ENCODE results near the gene TREML2. TPM values are rescaled to one million over a fixed set of nuclear protein-coding genes. Genes with fewer than 3 reads are reported as not detected.

The TREML2 gene
- total RNA-seq, 3 donors from 2014 or later (not counting 1 experiment from before 2014, with no cell fraction given), result 0.75 to 3.0 (median 1.0) TPM

DNA sequence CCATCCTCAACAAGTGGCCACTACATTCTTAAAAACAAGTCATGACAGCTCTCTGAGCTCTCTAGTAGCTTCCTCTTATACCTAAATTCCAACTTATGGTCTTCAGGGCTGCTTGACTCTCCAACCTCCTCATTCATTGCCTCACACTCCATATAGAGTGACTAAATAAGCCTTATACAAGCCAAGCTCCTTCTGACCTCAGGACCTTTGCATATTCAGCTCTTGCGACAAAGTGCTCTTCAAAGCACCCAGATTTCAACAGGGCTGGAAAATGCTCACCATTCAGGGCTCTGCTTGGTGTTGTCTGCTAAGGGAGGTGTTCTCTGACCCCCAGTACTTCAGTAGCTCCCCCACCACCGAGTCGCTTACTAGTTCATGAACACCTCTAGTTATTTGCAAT, 3.7 kb downstream of the TREML2 start:
- intact Hi-C loops (cut with micrococcal nuclease), result no loop called here
- H3K4me1 ChIP-seq (ENCODE audit: control insufficient read depth, insufficient read depth, low read length), result peaks cover 30% of the 10 kb centered on the region
- ATAC-seq (no peak), DNase-seq (no peak)
- no peak overlapping the region for H3K4me3 Mint-ChIP-seq
- no peaks in the 10 kb centered on the region for H3K36me3 ChIP-seq (ENCODE audit: control insufficient read depth, insufficient read depth, low read length)
- H3K27me3 ChIP-seq (ENCODE audit: control insufficient read depth, insufficient read depth, low read length), result no peaks in the 10 kb centered on the region
- H3K4me3 ChIP-seq (ENCODE audit: low read length), result no peak overlapping the region
- no peaks in the 10 kb centered on the region for H3K27me3 Mint-ChIP-seq (ENCODE audit: low read depth in 2 of 2)
- no peaks in the 10 kb centered on the region for H3K36me3 Mint-ChIP-seq
- peak overlapping the region; percentile 76 to 95 for H3K27ac Mint-ChIP-seq
- H3K4me1 Mint-ChIP-seq, result peaks cover 62 to 63% of the 10 kb centered on the region in 2 donors
- no peak overlapping the region for H3K27ac ChIP-seq (ENCODE audit: low read length)
- TF ChIP-seq, protein P1, sequence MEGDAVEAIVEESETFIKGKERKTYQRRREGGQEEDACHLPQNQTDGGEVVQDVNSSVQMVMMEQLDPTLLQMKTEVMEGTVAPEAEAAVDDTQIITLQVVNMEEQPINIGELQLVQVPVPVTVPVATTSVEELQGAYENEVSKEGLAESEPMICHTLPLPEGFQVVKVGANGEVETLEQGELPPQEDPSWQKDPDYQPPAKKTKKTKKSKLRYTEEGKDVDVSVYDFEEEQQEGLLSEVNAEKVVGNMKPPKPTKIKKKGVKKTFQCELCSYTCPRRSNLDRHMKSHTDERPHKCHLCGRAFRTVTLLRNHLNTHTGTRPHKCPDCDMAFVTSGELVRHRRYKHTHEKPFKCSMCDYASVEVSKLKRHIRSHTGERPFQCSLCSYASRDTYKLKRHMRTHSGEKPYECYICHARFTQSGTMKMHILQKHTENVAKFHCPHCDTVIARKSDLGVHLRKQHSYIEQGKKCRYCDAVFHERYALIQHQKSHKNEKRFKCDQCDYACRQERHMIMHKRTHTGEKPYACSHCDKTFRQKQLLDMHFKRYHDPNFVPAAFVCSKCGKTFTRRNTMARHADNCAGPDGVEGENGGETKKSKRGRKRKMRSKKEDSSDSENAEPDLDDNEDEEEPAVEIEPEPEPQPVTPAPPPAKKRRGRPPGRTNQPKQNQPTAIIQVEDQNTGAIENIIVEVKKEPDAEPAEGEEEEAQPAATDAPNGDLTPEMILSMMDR (IDR thresholded peaks at IDR 0.05), result no peak
- WGBS (ENCODE audit: insufficient coverage), result 100% methylated on average over 3 of the region's 3 CpGs
- H3K9me3 Mint-ChIP-seq, result no peaks in the 10 kb centered on the region
- no peaks in the 10 kb centered on the region for H3K9me3 ChIP-seq (ENCODE audit: control insufficient read depth, insufficient read depth, low read length)

DNA sequence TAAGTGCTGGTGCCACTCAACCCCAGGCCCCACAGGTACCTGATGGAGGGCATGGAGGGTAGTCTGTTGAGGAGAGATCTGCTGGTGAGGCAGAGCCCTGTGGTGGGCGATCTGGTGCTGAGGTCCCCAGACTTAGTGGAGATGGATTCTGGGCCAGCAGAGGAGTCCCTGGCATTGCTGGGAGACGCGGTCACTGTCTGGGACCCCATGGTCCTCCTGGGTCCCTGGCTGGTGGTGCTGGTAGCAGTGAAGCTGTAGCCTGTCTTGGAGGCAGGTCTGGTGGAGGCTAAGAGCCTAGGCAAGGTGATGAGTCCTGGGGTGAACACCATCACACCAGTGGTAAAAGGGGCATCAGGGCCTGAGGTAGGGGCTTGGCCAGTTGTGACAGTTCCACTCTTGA, 6.6 kb downstream of the TREML2 start:
- H3K27me3 ChIP-seq (ENCODE audit: control insufficient read depth, insufficient read depth, low read length), result no peaks in the 10 kb centered on the region
- peak overlapping the region in 1 of 2 donors; percentile 13 for H3K27ac Mint-ChIP-seq
- DNase-seq (no peak), ATAC-seq (no peak)
- TF ChIP-seq, protein P1 (IDR thresholded peaks at IDR 0.05), result no peak
- H3K36me3 ChIP-seq (ENCODE audit: control insufficient read depth, insufficient read depth, low read length), result no peaks in the 10 kb centered on the region
- whole genome bisulfite sequencing (ENCODE audit: insufficient coverage), result 99% methylated on average over 3 of the region's 3 CpGs
- peaks cover 0 to 2% of the 10 kb centered on the region in 2 donors for H3K9me3 Mint-ChIP-seq
- H3K27ac ChIP-seq (ENCODE audit: low read length), result no peak overlapping the region
- peaks cover 42 to 45% of the 10 kb centered on the region in 2 donors for H3K4me1 Mint-ChIP-seq
- H3K4me3 Mint-ChIP-seq, result no peak overlapping the region
- no peaks in the 10 kb centered on the region for H3K27me3 Mint-ChIP-seq (ENCODE audit: low read depth in 2 of 2)
- intact Hi-C loops (cut with micrococcal nuclease), result no loop called here
- no peak overlapping the region for H3K4me3 ChIP-seq (ENCODE audit: low read length)
- peaks cover 11% of the 10 kb centered on the region for H3K4me1 ChIP-seq (ENCODE audit: control insufficient read depth, insufficient read depth, low read length)
- peaks cover 8% of the 10 kb centered on the region for H3K9me3 ChIP-seq (ENCODE audit: control insufficient read depth, insufficient read depth, low read length)
- no peaks in the 10 kb centered on the region for H3K36me3 Mint-ChIP-seq

DNA sequence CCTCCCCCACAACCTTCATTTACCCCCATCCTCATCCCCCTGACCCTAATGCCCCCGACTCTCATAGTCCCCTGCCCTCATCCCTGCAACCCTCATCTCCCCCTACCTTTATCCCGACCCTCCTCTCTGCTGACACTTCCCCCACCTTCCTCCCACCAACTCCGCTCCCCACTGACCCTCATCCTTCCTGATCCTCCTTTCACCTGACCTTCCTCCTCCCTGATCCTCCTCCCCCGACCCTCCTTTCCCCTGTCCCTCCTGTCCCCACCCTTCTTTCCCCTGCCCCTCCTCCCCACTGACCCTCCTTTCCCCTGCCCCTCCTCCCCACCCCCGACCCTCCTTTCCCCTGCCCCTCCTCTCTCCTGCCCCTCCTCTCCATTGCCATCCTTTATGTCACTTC, 7.1 kb downstream of the TREML2 start:
- DNase-seq (no peak), ATAC-seq (no peak)
- intact Hi-C loops (cut with micrococcal nuclease), result no loop called here
- Histone ChIP-seq H3K27me3 (ENCODE audit: control insufficient read depth, insufficient read depth, low read length) (no peaks in the 10 kb centered on the region), H3K27ac (ENCODE audit: low read length) (no peak overlapping the region), H3K9me3 (ENCODE audit: control insufficient read depth, insufficient read depth, low read length) (peaks cover 8% of the 10 kb centered on the region), H3K4me1 (ENCODE audit: control insufficient read depth, insufficient read depth, low read length) (peaks cover 10% of the 10 kb centered on the region), H3K36me3 (ENCODE audit: control insufficient read depth, insufficient read depth, low read length) (no peaks in the 10 kb centered on the region), H3K4me3 (ENCODE audit: low read length) (no peak overlapping the region)
- peaks cover 0 to 2% of the 10 kb centered on the region in 2 donors for H3K9me3 Mint-ChIP-seq
- H3K4me1 Mint-ChIP-seq, result peaks cover 42 to 45% of the 10 kb centered on the region in 2 donors
- TF ChIP-seq, protein P1 (IDR thresholded peaks at IDR 0.05), result no peak
- 82% methylated on average over 4 of the region's 5 CpGs for WGBS (ENCODE audit: insufficient coverage)
- H3K27ac Mint-ChIP-seq, result peak overlapping the region in 1 of 2 donors; percentile 13
- H3K4me3 Mint-ChIP-seq, result no peak overlapping the region
- no peaks in the 10 kb centered on the region for H3K36me3 Mint-ChIP-seq
- no peaks in the 10 kb centered on the region for H3K27me3 Mint-ChIP-seq (ENCODE audit: low read depth in 2 of 2)

DNA sequence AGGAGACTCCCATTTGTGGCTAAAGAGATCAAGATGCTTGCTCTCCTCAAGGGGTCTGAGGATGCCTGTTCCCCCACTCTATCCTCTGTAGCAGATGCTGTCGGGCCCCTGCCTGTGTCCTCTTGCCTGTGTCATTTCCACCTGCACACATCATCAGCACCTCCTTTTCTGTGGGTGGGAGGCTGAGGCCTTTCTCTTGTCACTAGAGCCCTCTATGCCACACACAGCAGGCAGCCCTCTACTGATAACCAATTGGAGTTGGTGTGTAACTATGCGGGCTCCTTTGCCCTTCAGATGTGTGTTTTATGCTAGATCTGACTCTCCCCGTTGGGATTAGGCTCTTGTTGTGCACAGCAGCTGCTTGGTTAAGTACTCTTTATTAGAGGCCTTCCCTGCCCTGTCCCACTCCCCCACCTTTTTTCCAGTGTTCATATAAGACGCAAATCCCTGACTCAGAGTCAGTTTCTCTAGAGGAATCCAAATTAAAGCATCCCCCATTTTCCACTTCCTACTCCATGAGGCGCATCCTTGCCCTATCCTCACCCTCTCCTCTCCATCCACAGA, 7.7 kb downstream of the TREML2 start:
- H3K4me1 Mint-ChIP-seq, result peaks cover 41 to 48% of the 10 kb centered on the region in 2 donors

More for the DNA sequence above, 7.7 kb downstream of the TREML2 start:
- ATAC-seq (no peak), DNase-seq (no peak)
- WGBS (ENCODE audit: insufficient coverage), result 95% methylated on average over 4 of the region's 5 CpGs
- peaks cover 0 to 2% of the 10 kb centered on the region in 2 donors for H3K9me3 Mint-ChIP-seq
- no peak overlapping the region for H3K4me3 ChIP-seq (ENCODE audit: low read length)
- peak overlapping the region; percentile 10 to 11 for H3K27ac Mint-ChIP-seq
- peaks cover 16% of the 10 kb centered on the region for H3K4me1 ChIP-seq (ENCODE audit: control insufficient read depth, insufficient read depth, low read length)
- H3K27me3 Mint-ChIP-seq (ENCODE audit: low read depth in 2 of 2), result no peaks in the 10 kb centered on the region
- H3K9me3 ChIP-seq (ENCODE audit: control insufficient read depth, insufficient read depth, low read length), result peaks cover 8% of the 10 kb centered on the region
- TF ChIP-seq, protein P1 (IDR thresholded peaks at IDR 0.05), result no peak
- intact Hi-C loops (cut with micrococcal nuclease), result no loop called here
- H3K36me3 Mint-ChIP-seq, result no peaks in the 10 kb centered on the region
- no peaks in the 10 kb centered on the region for H3K27me3 ChIP-seq (ENCODE audit: control insufficient read depth, insufficient read depth, low read length)
- H3K36me3 ChIP-seq (ENCODE audit: control insufficient read depth, insufficient read depth, low read length), result no peaks in the 10 kb centered on the region
- no peak overlapping the region for H3K27ac ChIP-seq (ENCODE audit: low read length)
- no peak overlapping the region for H3K4me3 Mint-ChIP-seq

Measured in natural killer cell (primary cell).